Measurements from ENCODE around the gene PUS1.

Gene PUS1

GRCh38 chr12:131896080-131896810 lies 32.8 kb upstream of the PUS1 start:
- peak overlapping the region; percentile 72 to 77 for H3K4me3 ChIP-seq (ENCODE audit: low read length in 2 of 2)
- no peak overlapping the region for H2AK5ac ChIP-seq (ENCODE audit: low read depth, low read length)
- H3K4me1 ChIP-seq (ENCODE audit: control insufficient read depth in 2 of 2, insufficient read depth in 1 of 2, low read depth in 1 of 2, low read length in 2 of 2), result peaks cover 14 to 21% of the 10 kb centered on the region in 2 donors
- no peak overlapping the region for H3K4ac ChIP-seq (ENCODE audit: low read length)
- H3K79me1 ChIP-seq (ENCODE audit: low read depth, low read length), result peaks cover 12% of the 10 kb centered on the region
- peak overlapping the region; percentile 66 for H3K9ac ChIP-seq (ENCODE audit: low read depth, low read length, poor library complexity)
- no peak overlapping the region for H4K91ac ChIP-seq (ENCODE audit: low read depth, low read length, poor library complexity)
- no peak overlapping the region for H3K14ac ChIP-seq (ENCODE audit: low read length)
- WGBS, 2 donors (ENCODE audit: extremely low coverage in 2 of 2, insufficient read length in 2 of 2, insufficient replicate concordance in 1 of 2), result no CpG with 5 or more reads among the region's 39 CpGs
- peak overlapping the region; percentile 75 for H2BK5ac ChIP-seq (ENCODE audit: low read length)
- H3K23ac ChIP-seq (ENCODE audit: low read depth, low read length, poor library complexity), result peak overlapping the region; percentile 60
- no peak overlapping the region for H2BK15ac ChIP-seq (ENCODE audit: low read length)
- H3K4me2 ChIP-seq (ENCODE audit: insufficient read depth, low read length, poor library complexity, severe bottlenecking), result peak overlapping the region; percentile 84
- no peak overlapping the region for H2BK120ac ChIP-seq (ENCODE audit: low read depth, low read length)
- H3K27ac ChIP-seq (replicated peaks; ENCODE audit: low read length), result no peak overlapping the region
- no peak overlapping the region for H4K8ac ChIP-seq (ENCODE audit: low read depth, low read length)
- no peaks in the 10 kb centered on the region for H3K27me3 ChIP-seq (ENCODE audit: control insufficient read depth in 3 of 3, insufficient read depth in 3 of 3, low read depth in 1 of 3, low read length in 3 of 3)
- H3K9me3 ChIP-seq (replicated peaks in 1 of 2; ENCODE audit: control insufficient read depth in 2 of 2, insufficient read depth in 1 of 2, low read depth in 1 of 2, low read length in 2 of 2), result peaks cover 0 to 1% of the 10 kb centered on the region in 2 donors
- H3K36me3 ChIP-seq (replicated peaks in 1 of 2; ENCODE audit: control insufficient read depth in 2 of 2, insufficient read depth in 2 of 2, low read length in 2 of 2), result peaks cover 8 to 39% of the 10 kb centered on the region in 2 donors
- DNase-seq (ENCODE audit: low spot score), result peak; percentile 76
- H2AFZ ChIP-seq (ENCODE audit: low read length), result no peak overlapping the region
- H2BK12ac ChIP-seq (ENCODE audit: low read length), result peak overlapping the region; percentile 73
- H3K18ac ChIP-seq (ENCODE audit: low read length), result peak overlapping the region; percentile 91

GRCh38 chr12:131896811-131897270 lies 32.2 kb upstream of the PUS1 start:
- H3K4me3 ChIP-seq (ENCODE audit: low read length in 2 of 2), result peak overlapping the region in 1 of 2 donors; percentile 6
- peak overlapping the region; percentile 84 for H3K4me2 ChIP-seq (ENCODE audit: insufficient read depth, low read length, poor library complexity, severe bottlenecking)
- H3K36me3 ChIP-seq (replicated peaks in 1 of 2; ENCODE audit: control insufficient read depth in 2 of 2, insufficient read depth in 2 of 2, low read length in 2 of 2), result peaks cover 8 to 43% of the 10 kb centered on the region in 2 donors
- H3K9me3 ChIP-seq (replicated peaks in 1 of 2; ENCODE audit: control insufficient read depth in 2 of 2, insufficient read depth in 1 of 2, low read depth in 1 of 2, low read length in 2 of 2), result peaks cover 0 to 1% of the 10 kb centered on the region in 2 donors
- H3K4me1 ChIP-seq (ENCODE audit: control insufficient read depth in 2 of 2, insufficient read depth in 1 of 2, low read depth in 1 of 2, low read length in 2 of 2), result peaks cover 17 to 21% of the 10 kb centered on the region in 2 donors
- peak overlapping the region; percentile 57 for H3K18ac ChIP-seq (ENCODE audit: low read length)
- H3K79me1 ChIP-seq (ENCODE audit: low read depth, low read length), result peaks cover 14% of the 10 kb centered on the region
- H4K8ac ChIP-seq (ENCODE audit: low read depth, low read length), result no peak overlapping the region
- no peak overlapping the region for H2AK5ac ChIP-seq (ENCODE audit: low read depth, low read length)
- peak overlapping the region; percentile 75 for H2BK5ac ChIP-seq (ENCODE audit: low read length)
- H3K9ac ChIP-seq (ENCODE audit: low read depth, low read length, poor library complexity), result no peak overlapping the region
- H3K14ac ChIP-seq (ENCODE audit: low read length), result no peak overlapping the region
- H2BK120ac ChIP-seq (ENCODE audit: low read depth, low read length), result no peak overlapping the region
- H2BK12ac ChIP-seq (ENCODE audit: low read length), result peak overlapping the region; percentile 73
- no peak overlapping the region for H3K27ac ChIP-seq (replicated peaks; ENCODE audit: low read length)
- H3K23ac ChIP-seq (ENCODE audit: low read depth, low read length, poor library complexity), result peak overlapping the region; percentile 34
- H3K4ac ChIP-seq (ENCODE audit: low read length), result no peak overlapping the region
- DNase-seq (ENCODE audit: low spot score), result no peak
- no CpG with 5 or more reads among the region's 14 CpGs for WGBS, 2 donors (ENCODE audit: extremely low coverage in 2 of 2, insufficient read length in 2 of 2, insufficient replicate concordance in 1 of 2)
- H2BK15ac ChIP-seq (ENCODE audit: low read length), result no peak overlapping the region
- H2AFZ ChIP-seq (ENCODE audit: low read length), result no peak overlapping the region
- H3K27me3 ChIP-seq (ENCODE audit: control insufficient read depth in 3 of 3, insufficient read depth in 3 of 3, low read depth in 1 of 3, low read length in 3 of 3), result no peaks in the 10 kb centered on the region
- no peak overlapping the region for H4K91ac ChIP-seq (ENCODE audit: low read depth, low read length, poor library complexity)

- no peak overlapping the region for H2BK120ac ChIP-seq (ENCODE audit: low read depth, low read length)
- H3K4ac ChIP-seq (ENCODE audit: low read length), result no peak overlapping the region
- no peak overlapping the region for H2AK5ac ChIP-seq (ENCODE audit: low read depth, low read length)
- H2BK12ac ChIP-seq (ENCODE audit: low read length), result no peak overlapping the region
- H3K9ac ChIP-seq (ENCODE audit: low read depth, low read length, poor library complexity), result no peak overlapping the region
- H3K36me3 ChIP-seq (replicated peaks in 1 of 2; ENCODE audit: control insufficient read depth in 2 of 2, insufficient read depth in 2 of 2, low read length in 2 of 2), result peaks cover 8 to 43% of the 10 kb centered on the region in 2 donors
- H2BK5ac ChIP-seq (ENCODE audit: low read length), result peak overlapping the region; percentile 75
- H4K8ac ChIP-seq (ENCODE audit: low read depth, low read length), result no peak overlapping the region
- no peaks in the 10 kb centered on the region for H3K27me3 ChIP-seq (ENCODE audit: control insufficient read depth in 3 of 3, insufficient read depth in 3 of 3, low read depth in 1 of 3, low read length in 3 of 3)
- H3K27ac ChIP-seq (replicated peaks; ENCODE audit: low read length), result no peak overlapping the region
- no CpG with 5 or more reads among the region's 18 CpGs for WGBS, 2 donors (ENCODE audit: extremely low coverage in 2 of 2, insufficient read length in 2 of 2, insufficient replicate concordance in 1 of 2)
- H3K4me2 ChIP-seq (ENCODE audit: insufficient read depth, low read length, poor library complexity, severe bottlenecking), result no peak overlapping the region
- no peak overlapping the region for H3K4me3 ChIP-seq (ENCODE audit: low read length in 2 of 2)
- H3K23ac ChIP-seq (ENCODE audit: low read depth, low read length, poor library complexity), result no peak overlapping the region
- peaks cover 17% of the 10 kb centered on the region for H3K79me1 ChIP-seq (ENCODE audit: low read depth, low read length)
- DNase-seq (ENCODE audit: low spot score), result no peak
- H2BK15ac ChIP-seq (ENCODE audit: low read length), result no peak overlapping the region
- H3K4me1 ChIP-seq (ENCODE audit: control insufficient read depth in 2 of 2, insufficient read depth in 1 of 2, low read depth in 1 of 2, low read length in 2 of 2), result peaks cover 17 to 21% of the 10 kb centered on the region in 2 donors
- H2AFZ ChIP-seq (ENCODE audit: low read length), result no peak overlapping the region
- peaks cover 0 to 1% of the 10 kb centered on the region in 2 donors for H3K9me3 ChIP-seq (replicated peaks in 1 of 2; ENCODE audit: control insufficient read depth in 2 of 2, insufficient read depth in 1 of 2, low read depth in 1 of 2, low read length in 2 of 2)
- no peak overlapping the region for H3K18ac ChIP-seq (ENCODE audit: low read length)
- H3K14ac ChIP-seq (ENCODE audit: low read length), result no peak overlapping the region
- no peak overlapping the region for H4K91ac ChIP-seq (ENCODE audit: low read depth, low read length, poor library complexity)
Observed at GRCh38 chr12:131897276-131897675, 31.8 kb upstream of the PUS1 start.

- no peak overlapping the region for H3K4me2 ChIP-seq (ENCODE audit: insufficient read depth, low read length, poor library complexity, severe bottlenecking)
- H3K14ac ChIP-seq (ENCODE audit: low read length), result no peak overlapping the region
- H3K9me3 ChIP-seq (replicated peaks in 1 of 2; ENCODE audit: control insufficient read depth in 2 of 2, insufficient read depth in 1 of 2, low read depth in 1 of 2, low read length in 2 of 2), result no peaks in the 10 kb centered on the region
- no peak overlapping the region for H2BK15ac ChIP-seq (ENCODE audit: low read length)
- no peak overlapping the region for H3K18ac ChIP-seq (ENCODE audit: low read length)
- no peak overlapping the region for H2BK120ac ChIP-seq (ENCODE audit: low read depth, low read length)
- H4K91ac ChIP-seq (ENCODE audit: low read depth, low read length, poor library complexity), result no peak overlapping the region
- no peak overlapping the region for H2AK5ac ChIP-seq (ENCODE audit: low read depth, low read length)
- DNase-seq (ENCODE audit: low spot score), result no peak
- no peaks in the 10 kb centered on the region for H3K27me3 ChIP-seq (ENCODE audit: control insufficient read depth in 3 of 3, insufficient read depth in 3 of 3, low read depth in 1 of 3, low read length in 3 of 3)
- peaks cover 17 to 21% of the 10 kb centered on the region in 2 donors for H3K4me1 ChIP-seq (ENCODE audit: control insufficient read depth in 2 of 2, insufficient read depth in 1 of 2, low read depth in 1 of 2, low read length in 2 of 2)
- H2BK12ac ChIP-seq (ENCODE audit: low read length), result no peak overlapping the region
- no peak overlapping the region for H3K4ac ChIP-seq (ENCODE audit: low read length)
- H2AFZ ChIP-seq (ENCODE audit: low read length), result no peak overlapping the region
- peak overlapping the region; percentile 75 for H2BK5ac ChIP-seq (ENCODE audit: low read length)
- no CpG with 5 or more reads among the region's 9 CpGs for WGBS, 2 donors (ENCODE audit: extremely low coverage in 2 of 2, insufficient read length in 2 of 2, insufficient replicate concordance in 1 of 2)
- H3K9ac ChIP-seq (ENCODE audit: low read depth, low read length, poor library complexity), result no peak overlapping the region
- peaks cover 21% of the 10 kb centered on the region for H3K79me1 ChIP-seq (ENCODE audit: low read depth, low read length)
- H3K27ac ChIP-seq (replicated peaks; ENCODE audit: low read length), result no peak overlapping the region
- H3K23ac ChIP-seq (ENCODE audit: low read depth, low read length, poor library complexity), result no peak overlapping the region
- H4K8ac ChIP-seq (ENCODE audit: low read depth, low read length), result no peak overlapping the region
- no peak overlapping the region for H3K4me3 ChIP-seq (ENCODE audit: low read length in 2 of 2)
- peaks cover 8 to 43% of the 10 kb centered on the region in 2 donors for H3K36me3 ChIP-seq (replicated peaks in 1 of 2; ENCODE audit: control insufficient read depth in 2 of 2, insufficient read depth in 2 of 2, low read length in 2 of 2)
Observed at GRCh38 chr12:131897875-131898274, 31.2 kb upstream of the PUS1 start.

Measured in neuronal stem cell (in vitro differentiated cells).